Activated B cell treated with CpG ODN at 0.5 μM for 24 hours (primary cell): ENCODE data around the gene PCNT. TPM values are rescaled to one million over a fixed set of nuclear protein-coding genes. Genes with fewer than 3 reads are reported as not detected.

Experiments
- ATAC-seq: fragments of 200-7000 bp; cut with Tn5 transposase; one replicate; pipeline ENCODE4 v1.10.0; 2021; ENCODE audit warnings: low read depth, mild to moderate bottlenecking, moderate library complexity
- CTCF ChIA-PET: fragments of 350-600 bp; sonication (Branson Sonifier 250); formaldehyde crosslinking; loops from one replicate; lab custom pipeline; 2021; ENCODE audit warnings: antibody characterized with exemption; lab: Charles Lee
- POLR2A ChIA-PET: fragments of 350-600 bp; sonication (Branson Sonifier 250); formaldehyde crosslinking; loops from one replicate; lab custom pipeline; 2021; ENCODE audit warnings: antibody characterized with exemption; lab: Charles Lee
- DNase-seq: peaks from one replicate; pipeline ENCODE4 v3.0.0; 2022
- H3K27ac Mint-ChIP-seq: one replicate; pipeline ENCODE4 v1.8.0; 2020; ENCODE audit warnings: mixed read lengths
- H3K27me3 Mint-ChIP-seq: one replicate; pipeline ENCODE4 v1.8.0; 2021; ENCODE audit warnings: mixed read lengths
- H3K36me3 Mint-ChIP-seq: one replicate; pipeline ENCODE4 v1.8.0; 2021; ENCODE audit warnings: low read depth, mixed read lengths
- H3K4me1 Mint-ChIP-seq: one replicate; pipeline ENCODE4 v1.8.0; 2021; ENCODE audit warnings: mixed read lengths
- H3K4me3 Mint-ChIP-seq: one replicate; pipeline ENCODE4 v1.8.0; 2020; ENCODE audit warnings: mild to moderate bottlenecking, mixed read lengths
- H3K9me3 Mint-ChIP-seq: one replicate; pipeline ENCODE4 v1.8.0; 2020; ENCODE audit warnings: mixed read lengths
- CTCF ChIP-seq: fragments of 200-600 bp; IDR thresholded peaks from one replicate; pipeline ENCODE4 v1.8.0; 2022; ENCODE audit warnings: antibody characterized with exemption, mild to moderate bottlenecking
- intact Hi-C: fragments of 100-400 bp; cut with micrococcal nuclease; formaldehyde crosslinking; loops from one replicate; pipeline ENCODE4 v1.15.1; 2024
- total RNA-seq: library from RNA; stranded (reverse); gene quantifications from 2 replicates; pipeline ENCODE4 v1.2.3, GENCODE V29; 2022

The PCNT gene
- total RNA-seq, 1 donor from 2014 or later: 39.7 TPM

- H3K36me3 Mint-ChIP-seq: peaks cover 52% of the 10 kb centered on the region
- DNase-seq: no peak
- POLR2A ChIA-PET: no interaction called here
- no peak overlapping the region for H3K4me3 Mint-ChIP-seq
- H3K27ac Mint-ChIP-seq: no peak overlapping the region
- H3K9me3 Mint-ChIP-seq: no peaks in the 10 kb centered on the region
- H3K4me1 Mint-ChIP-seq: peaks cover 23% of the 10 kb centered on the region
- intact Hi-C loops: loop anchor here (5.0 kb wide), 1 partner anchor 44 kb away; the partner anchor contains the start of genes C21orf58 and PCNT
- no peak for TF ChIP-seq CTCF
- H3K27me3 Mint-ChIP-seq: no peaks in the 10 kb centered on the region
- CTCF ChIA-PET: no interaction called here
- no peak for ATAC-seq
Observed at GRCh38 chr21:46366091-46366490, 42.1 kb downstream of the PCNT start.

- no peak for ATAC-seq
- POLR2A ChIA-PET: no interaction called here
- H3K27ac Mint-ChIP-seq: no peak overlapping the region
- peaks cover 48% of the 10 kb centered on the region for H3K36me3 Mint-ChIP-seq
- TF ChIP-seq CTCF: no peak
- intact Hi-C loops: loop anchor here (5.0 kb wide), 1 partner anchor 44 kb away; the partner anchor contains the start of genes C21orf58 and PCNT
- CTCF ChIA-PET: no interaction called here
- H3K4me1 Mint-ChIP-seq: peaks cover 26% of the 10 kb centered on the region
- no peaks in the 10 kb centered on the region for H3K27me3 Mint-ChIP-seq
- no peak for DNase-seq
- H3K4me3 Mint-ChIP-seq: no peak overlapping the region
- no peaks in the 10 kb centered on the region for H3K9me3 Mint-ChIP-seq
Observed at GRCh38 chr21:46366561-46366960, 42.6 kb downstream of the PCNT start.

GRCh38 chr21:46366966-46367365, 43.0 kb downstream of the PCNT start:
- H3K4me3 Mint-ChIP-seq: no peak overlapping the region
- ATAC-seq (no peak), DNase-seq (no peak)
- H3K27me3 Mint-ChIP-seq: no peaks in the 10 kb centered on the region
- peaks cover 48% of the 10 kb centered on the region for H3K36me3 Mint-ChIP-seq
- H3K4me1 Mint-ChIP-seq: peaks cover 29% of the 10 kb centered on the region
- CTCF ChIA-PET: no interaction called here
- TF ChIP-seq CTCF: no peak
- POLR2A ChIA-PET: no interaction called here
- no peaks in the 10 kb centered on the region for H3K9me3 Mint-ChIP-seq
- no peak overlapping the region for H3K27ac Mint-ChIP-seq
- intact Hi-C loops: loop anchor here (5.0 kb wide), 1 partner anchor 45 kb away; the partner anchor contains the start of genes C21orf58 and PCNT

GRCh38 chr21:46368533-46369285, 44.8 kb downstream of the PCNT start:
- Mint-ChIP-seq H3K27me3 (no peaks in the 10 kb centered on the region), H3K27ac (peak overlapping the region; percentile 83), H3K4me1 (peaks cover 29% of the 10 kb centered on the region), H3K36me3 (peaks cover 40% of the 10 kb centered on the region), H3K4me3 (peak overlapping the region; percentile 67), H3K9me3 (no peaks in the 10 kb centered on the region)
- intact Hi-C loops: loop anchor here (5.0 kb wide), 1 partner anchor 46 kb away; the partner anchor contains the start of genes C21orf58 and PCNT
- ATAC-seq (peak; percentile 79), DNase-seq (no peak)
- ChIA-PET POLR2A (interaction anchor here (1.1 kb wide), 1 partner anchor 72 kb away, joined by 3 read pairs; no protein-coding TSS in a partner anchor), CTCF (no interaction called here)
- TF ChIP-seq CTCF: no peak

GRCh38 chr21:46369520-46370235, 45.7 kb downstream of the PCNT start:
- Mint-ChIP-seq H3K4me3 (peak overlapping the region; percentile 58), H3K4me1 (peaks cover 29% of the 10 kb centered on the region), H3K36me3 (peaks cover 40% of the 10 kb centered on the region), H3K27ac (peak overlapping the region; percentile 50), H3K27me3 (no peaks in the 10 kb centered on the region), H3K9me3 (no peaks in the 10 kb centered on the region)
- intact Hi-C loops: loop anchor here (5.0 kb wide), 1 partner anchor 47 kb away; the partner anchor contains the start of genes C21orf58 and PCNT
- ChIA-PET CTCF (no interaction called here), POLR2A (interaction anchor here (0.6 to 1.1 kb wide), 2 partner anchors 28 to 73 kb away, joined by 3 read pairs; no protein-coding TSS in a partner anchor)
- no peak for DNase-seq
- peak; percentile 51 for ATAC-seq
- TF ChIP-seq CTCF: no peak
